ENCODE measurements around the gene MAPK6. TPM values are rescaled to one million over a fixed set of nuclear protein-coding genes. Genes with fewer than 3 reads are reported as not detected.

Gene MAPK6
- total RNA-seq, 4 donors from 2014 or later, result 14.1 to 34.6 (median 22.3) TPM

- TF ChIP-seq CTCF (IDR thresholded peaks at IDR 0.05; ENCODE audit: low read depth), result no peak
Measured at GRCh38 chr15:52100807-52101442, 81.9 kb downstream of the MAPK6 start.

GRCh38 chr15:52101542-52102323 is 82.7 kb downstream of the MAPK6 start:
- TF ChIP-seq CTCF (IDR thresholded peaks at IDR 0.05; ENCODE audit: low read depth), result no peak

GRCh38 chr15:52102463-52102862 is 83.4 kb downstream of the MAPK6 start:
- TF ChIP-seq CTCF (IDR thresholded peaks at IDR 0.05; ENCODE audit: low read depth), result no peak

- TF ChIP-seq CTCF (IDR thresholded peaks at IDR 0.05; ENCODE audit: low read depth), result no peak
Measured at GRCh38 chr15:52103217-52104207, 84.5 kb downstream of the MAPK6 start.

- no peak for TF ChIP-seq CTCF (IDR thresholded peaks at IDR 0.05; ENCODE audit: low read depth)
Measured at GRCh38 chr15:52104532-52105004, 85.5 kb downstream of the MAPK6 start.

- no peak for TF ChIP-seq CTCF (IDR thresholded peaks at IDR 0.05; ENCODE audit: low read depth)
Measured at GRCh38 chr15:52105846-52106245, 86.8 kb downstream of the MAPK6 start.

All from subcutaneous adipose tissue (tissue), 4 donors.